GM18526 (cell line): ENCODE results near the gene NPY.

Experiments used
- POLR2A ChIP-seq: IDR thresholded peaks from 3 replicates; pipeline ENCODE4 v1.6.1; 2011; ENCODE audit not compliant: insufficient read length; ENCODE audit errors: extremely low read depth

Gene NPY

DNA sequence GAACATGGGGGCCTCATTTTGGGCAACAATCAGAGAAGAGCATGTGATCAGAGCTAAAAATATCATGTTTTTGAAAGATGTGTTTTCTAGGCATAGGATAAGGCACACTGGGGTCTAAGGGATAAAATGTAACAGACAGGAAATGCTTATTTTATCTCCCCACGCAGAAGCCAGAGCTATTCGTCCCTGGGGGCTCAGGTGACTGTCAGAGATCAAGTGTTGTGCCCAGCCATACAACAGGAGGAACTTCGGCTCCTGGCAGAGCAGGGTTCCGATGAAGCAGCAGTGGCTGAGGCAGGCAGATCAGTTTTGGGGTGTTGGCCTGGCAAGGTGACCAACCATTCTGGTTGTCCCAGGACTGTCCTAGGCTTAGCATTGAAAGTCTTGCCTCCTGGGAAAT, 15.2 kb downstream of the NPY start:
- no peak for TF ChIP-seq POLR2A

DNA sequence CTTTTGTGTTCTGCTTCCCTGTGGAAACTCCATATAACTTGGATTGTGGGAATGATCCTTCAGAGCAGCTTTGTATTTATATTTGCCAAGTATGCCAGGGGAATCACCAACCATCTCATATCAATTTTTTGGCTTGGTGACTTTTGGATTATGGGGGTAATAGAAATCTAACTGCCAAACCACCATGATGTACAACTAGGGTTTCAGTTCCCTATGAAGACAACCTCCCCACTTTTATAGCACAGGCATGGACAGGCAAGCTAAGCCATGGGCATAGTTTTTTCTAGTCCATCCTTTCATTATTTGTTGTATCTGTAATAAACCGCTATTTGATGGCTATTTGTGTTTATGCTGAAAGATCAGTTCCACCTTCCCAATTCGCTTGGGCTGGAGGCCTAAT, 17.7 kb downstream of the NPY start:
- no peak for TF ChIP-seq POLR2A

DNA sequence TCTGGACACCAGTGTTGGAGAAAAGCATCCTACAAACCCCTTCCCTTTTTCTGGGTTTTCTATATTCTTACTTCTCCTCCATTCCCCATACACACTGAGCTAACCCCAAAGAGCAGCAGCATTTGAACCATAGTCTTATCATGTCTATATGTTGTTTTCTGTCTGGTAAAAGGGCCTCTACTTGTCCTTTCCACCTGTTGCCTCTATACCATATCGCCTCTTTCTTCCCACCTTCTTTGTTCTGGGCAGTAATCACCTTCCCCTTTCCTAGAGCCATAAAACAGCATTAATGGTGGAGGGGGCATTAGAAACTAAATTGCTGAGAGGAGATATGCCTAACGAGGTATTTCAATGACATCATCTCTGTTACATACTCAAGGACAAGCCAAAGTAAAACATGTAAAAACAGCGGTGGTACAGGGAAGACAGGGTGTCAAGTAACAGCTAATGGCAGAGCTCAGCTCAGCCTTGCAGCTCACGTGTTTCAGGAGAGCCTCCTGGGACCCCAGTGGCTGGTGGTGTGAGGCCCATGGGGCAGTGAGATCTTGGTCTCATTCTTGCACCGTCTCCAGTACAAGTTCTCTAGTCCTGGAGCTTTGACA, 20.6 kb downstream of the NPY start:
- no peak for TF ChIP-seq POLR2A

DNA sequence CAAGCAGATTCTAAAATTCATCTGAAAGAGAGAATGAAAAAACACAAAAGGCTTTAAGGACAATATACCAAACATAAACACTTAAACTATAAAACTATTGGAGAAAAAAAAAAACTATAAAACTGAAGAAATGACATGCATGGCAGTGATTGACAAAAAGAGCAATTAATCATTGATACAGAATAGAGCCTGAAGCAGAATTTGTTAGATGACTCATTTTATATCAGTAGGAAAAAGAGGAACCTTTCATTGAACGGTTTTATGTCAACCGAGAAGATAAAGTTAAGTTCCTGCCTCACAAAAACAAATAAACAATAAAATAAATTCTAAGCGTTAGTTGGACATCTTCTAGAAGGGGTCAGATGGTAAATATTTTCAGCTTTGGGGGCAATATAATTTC, 23.3 kb downstream of the NPY start:
- no peak for TF ChIP-seq POLR2A

DNA sequence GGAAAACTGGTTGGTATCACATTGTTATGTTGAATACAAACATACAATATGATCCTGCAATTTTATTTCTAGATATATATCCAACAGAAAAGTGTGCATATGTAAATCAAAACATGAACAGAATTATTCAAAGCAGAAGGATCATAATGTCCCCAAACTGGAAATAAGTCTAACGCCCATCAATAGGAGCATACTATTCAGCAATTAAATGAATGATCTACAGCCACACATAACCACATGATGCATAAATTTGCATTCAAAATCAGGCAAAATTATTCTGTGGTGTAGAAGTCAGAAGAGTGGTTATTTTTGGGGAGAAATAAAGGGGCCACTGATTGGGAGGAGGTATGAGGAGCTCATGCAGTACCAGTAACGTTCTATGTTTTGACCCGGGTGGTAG, 28.6 kb downstream of the NPY start:
- no peak for TF ChIP-seq POLR2A

DNA sequence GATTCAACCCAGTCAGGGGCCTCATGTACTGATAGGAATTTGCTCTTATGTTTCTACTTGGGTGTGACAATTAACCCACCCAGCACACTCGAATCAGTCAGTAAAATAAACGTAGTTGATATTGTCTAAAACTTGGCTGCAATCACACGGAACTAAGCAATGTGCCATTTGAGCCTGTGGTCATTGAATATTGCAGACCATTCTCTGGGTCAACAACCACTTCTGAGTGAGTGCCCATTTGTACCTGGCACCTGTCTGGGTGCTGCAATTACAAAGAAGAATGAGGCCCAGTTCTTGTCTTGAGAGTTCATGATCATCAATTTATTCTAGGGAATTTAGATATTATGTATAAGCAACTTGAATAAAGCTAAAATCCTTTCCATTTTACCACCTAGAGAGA, 29.8 kb downstream of the NPY start:
- TF ChIP-seq POLR2A = no peak

DNA sequence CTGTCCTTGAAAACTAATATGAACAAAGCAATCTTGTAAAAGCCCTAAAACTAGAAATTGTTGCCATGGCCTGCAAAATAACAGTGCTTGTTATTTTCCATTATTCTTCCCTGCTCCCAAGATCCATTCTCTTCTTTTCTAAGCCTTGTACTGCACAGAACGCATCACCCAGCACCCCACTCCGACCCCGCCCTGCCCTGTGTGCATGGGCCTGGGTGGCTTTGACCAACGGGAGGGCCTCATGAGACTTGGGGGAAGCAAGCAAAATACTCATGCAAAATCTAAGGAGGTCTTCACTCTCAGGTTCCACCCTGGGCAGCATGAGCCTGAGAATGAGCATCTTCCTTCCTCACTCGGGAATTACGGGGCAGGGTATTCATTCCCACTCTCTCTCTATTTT, 32.4 kb downstream of the NPY start:
- TF ChIP-seq POLR2A = no peak

DNA sequence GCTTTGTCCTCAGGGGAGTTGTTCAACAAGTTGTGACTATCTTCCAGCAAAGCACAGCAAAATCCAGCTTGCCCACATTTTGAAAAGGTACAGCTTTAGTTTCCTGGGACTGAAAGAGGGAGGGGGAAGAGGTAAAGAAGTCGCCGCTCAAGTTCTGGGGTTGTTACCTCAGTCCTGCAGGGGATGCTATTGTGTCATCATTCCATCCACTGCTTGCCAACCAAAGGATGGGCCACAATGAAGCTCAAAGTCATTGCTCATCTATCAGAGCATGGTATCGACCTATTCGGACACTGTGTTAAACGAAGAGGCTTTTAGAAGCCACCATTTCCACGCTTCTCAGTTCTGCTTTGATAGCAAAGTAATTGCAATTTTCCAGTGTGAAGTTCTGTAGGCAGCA, 34.3 kb downstream of the NPY start:
- no peak for TF ChIP-seq POLR2A

DNA sequence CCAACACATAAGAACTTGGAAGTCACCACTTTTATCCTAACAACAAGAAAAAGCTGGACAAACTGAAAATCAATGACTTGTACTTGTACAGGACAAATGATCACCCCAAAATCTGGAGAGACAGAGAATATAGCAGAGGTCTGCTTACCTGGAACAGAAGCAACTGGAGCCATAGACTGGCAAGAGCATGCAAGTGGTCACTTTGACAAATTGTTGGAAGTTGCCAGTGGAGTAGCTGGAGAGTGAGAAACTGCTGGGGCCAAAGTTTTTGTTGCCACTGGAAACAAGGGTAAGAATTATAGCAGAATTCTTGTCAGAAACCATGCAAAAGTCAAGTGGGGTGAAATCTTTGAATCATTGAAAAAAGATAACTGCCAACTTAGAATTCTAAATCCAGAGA, 35.2 kb downstream of the NPY start:
- TF ChIP-seq POLR2A = no peak

DNA sequence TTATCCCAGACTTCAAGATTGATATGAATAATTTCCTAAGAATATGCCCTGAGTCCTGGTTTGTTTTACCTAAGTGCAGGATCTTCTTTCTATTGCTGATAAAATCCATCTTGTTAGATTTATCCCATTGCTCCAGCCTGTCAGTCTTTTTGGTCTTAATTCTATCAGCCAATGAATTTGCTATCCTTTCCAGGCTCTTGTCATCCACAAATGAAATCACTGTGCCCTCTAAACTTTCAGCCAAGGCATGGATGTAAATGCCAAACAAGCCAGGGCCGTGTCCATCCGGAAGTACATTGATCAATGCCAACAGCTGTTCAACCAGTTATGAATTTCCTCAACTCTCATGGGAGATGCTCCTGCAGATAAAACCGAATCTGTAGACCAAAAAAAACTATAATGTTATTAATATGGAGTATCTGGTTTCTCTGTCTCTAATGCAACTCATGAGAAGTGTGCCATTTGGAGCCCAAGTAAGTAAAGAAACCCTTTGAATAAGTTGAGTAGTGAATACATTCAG, 40.0 kb downstream of the NPY start:
- no peak for TF ChIP-seq POLR2A

DNA sequence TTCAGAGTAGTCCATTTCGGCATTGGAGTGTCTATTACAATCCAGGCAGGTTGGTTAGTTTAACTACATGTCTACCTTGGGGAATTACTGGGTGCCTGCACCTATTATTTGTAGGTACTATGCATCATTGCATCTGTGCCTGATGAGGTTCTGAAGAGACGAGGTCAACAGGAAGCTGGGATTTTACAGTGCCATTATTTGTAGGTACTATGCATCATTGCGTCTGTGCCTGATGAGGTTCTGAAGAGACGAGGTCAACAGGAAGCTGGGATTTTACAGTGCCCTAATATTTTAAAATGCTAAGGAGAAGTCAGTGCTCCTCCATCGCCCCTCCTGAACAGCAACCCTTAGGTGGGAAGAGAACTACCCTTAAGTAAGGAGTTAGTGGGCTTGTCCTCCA, 41.7 kb downstream of the NPY start:
- no peak for TF ChIP-seq POLR2A

DNA sequence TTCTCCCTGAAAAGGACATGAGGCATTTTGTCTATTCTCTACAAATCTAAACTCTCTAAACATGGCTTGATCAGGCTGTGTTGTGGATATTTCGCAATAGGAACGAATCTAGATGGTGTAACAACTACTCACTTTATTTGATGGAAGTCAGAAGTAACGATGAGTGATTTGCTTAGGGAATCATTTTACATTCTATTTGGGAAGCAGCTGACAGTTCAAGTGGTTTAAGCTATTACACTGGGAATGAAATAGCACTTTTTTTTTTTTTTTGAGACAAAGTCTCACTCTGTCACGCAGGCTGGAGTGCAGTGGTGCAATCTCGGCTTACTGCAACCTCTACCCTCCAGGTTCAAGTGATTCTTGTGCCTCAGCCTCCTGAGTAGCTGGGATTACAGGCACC, 44.1 kb downstream of the NPY start:
- no peak for TF ChIP-seq POLR2A

DNA sequence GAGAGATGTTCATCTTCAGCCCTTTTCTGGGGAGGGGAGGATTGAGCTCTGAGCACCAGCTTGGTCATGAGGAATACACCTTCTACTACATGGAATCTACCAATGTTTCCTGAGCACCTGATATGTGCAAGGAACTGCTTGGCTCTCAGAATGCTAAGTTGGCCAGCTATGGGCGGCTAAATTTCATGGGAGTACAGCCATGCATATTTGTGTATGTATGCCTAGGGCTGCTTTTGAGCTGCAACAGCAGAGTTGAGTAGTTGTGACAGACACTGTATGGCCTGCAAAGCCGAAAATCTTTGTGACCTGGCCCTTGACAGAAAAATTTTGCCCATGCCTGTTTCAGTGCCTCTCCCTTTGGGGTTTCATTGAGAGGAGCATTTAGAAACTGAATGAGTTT, 44.9 kb downstream of the NPY start:
- TF ChIP-seq POLR2A = no peak

DNA sequence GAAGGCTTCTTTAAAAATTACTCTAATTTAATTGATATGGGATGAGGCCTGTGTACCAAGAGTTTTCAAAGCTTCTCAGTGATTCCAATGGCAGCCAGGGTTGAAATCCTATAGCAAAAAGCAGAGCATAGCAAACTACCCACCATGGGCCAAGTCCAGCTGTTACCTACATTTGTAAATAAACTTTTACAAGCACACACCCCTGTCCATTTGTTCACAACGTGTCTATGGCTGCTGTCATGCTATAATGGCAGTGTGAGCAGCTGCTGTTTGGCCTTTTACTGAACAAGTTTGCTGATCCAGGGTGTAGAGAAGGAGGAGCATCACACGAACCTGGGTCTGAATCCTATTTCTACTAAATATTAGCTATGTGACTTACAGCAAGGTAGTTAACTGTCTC, 50.0 kb downstream of the NPY start:
- no peak for TF ChIP-seq POLR2A

DNA sequence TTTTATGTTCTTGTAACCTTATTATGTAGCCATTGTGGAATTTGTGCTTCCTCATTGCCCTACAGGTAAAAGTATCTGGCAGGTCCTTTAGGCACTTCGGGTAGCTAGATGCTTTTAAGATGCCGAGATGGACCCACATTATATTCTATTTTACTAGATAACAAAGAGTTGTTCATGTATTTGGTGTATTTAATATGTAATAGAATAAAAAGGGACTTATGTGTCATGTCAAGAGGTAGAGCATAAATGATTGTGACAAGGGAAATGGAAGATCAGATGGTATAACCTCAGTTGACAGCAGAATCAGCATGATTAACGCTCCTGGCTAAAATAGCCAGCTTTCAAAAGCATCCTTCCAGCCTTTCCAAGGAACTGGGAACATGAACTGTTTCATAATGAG, 50.6 kb downstream of the NPY start:
- TF ChIP-seq POLR2A = no peak

DNA sequence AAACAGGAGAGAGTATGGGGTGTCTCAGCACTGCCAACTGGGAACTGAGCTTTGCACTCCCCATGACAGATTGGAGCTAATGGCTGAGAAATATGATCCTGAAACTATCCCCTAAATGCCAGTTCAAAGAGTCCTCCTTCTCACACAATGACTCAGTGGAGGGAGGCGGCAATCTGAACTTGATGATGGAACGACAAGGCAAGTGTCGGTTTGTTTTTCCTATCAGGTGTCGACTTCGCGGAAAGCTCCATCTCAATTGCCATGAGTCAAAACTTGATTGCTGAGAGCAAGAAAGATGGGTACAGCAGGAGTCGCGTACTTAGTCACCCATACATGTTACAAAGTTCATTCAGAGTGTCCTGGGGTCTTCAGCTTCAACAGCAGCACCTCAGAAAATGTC, 52.5 kb downstream of the NPY start:
- no peak for TF ChIP-seq POLR2A

DNA sequence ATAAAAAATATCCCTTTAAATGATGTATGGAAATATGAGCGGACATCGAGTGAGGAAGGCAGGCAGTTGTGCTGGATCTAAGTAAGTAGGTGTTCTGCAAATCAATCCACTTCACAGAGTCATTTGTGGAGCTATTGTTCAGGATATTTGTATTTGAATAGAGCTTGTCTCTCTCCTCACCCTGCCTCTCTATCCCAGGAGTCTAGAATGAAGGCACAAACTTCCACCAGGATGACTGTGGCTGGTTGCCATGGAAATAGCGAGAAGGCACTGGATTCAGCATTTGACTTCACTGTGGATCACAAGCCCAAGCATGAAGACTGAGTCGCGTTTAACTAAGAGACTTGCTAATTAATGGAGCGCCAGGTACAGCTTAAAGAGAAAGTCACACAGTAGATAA, 53.2 kb downstream of the NPY start:
- no peak for TF ChIP-seq POLR2A

DNA sequence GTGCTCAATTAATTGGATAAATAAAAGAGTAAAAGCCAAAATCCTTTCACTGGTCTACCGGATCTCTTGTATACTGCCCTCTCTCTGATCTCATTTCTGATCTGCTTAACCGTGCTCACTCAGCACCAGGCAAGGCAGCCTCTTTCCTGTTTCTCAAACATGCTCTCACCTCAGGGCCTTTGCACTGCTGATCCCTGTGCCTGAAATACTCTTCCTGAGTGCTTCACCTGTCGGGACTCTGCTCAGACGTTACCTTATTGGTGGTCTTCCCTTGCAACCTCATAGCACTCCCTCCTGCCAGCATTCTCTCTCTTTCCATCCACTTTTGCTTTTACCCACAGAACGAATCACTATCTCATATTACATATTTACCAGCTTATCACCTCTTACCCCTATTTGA, 55.6 kb downstream of the NPY start:
- TF ChIP-seq POLR2A = no peak
